ENCODE data around the gene PSEN1.

- no peak for TF ChIP-seq POLR2A (IDR thresholded peaks at IDR 0.05)
- TF ChIP-seq, protein P1, sequence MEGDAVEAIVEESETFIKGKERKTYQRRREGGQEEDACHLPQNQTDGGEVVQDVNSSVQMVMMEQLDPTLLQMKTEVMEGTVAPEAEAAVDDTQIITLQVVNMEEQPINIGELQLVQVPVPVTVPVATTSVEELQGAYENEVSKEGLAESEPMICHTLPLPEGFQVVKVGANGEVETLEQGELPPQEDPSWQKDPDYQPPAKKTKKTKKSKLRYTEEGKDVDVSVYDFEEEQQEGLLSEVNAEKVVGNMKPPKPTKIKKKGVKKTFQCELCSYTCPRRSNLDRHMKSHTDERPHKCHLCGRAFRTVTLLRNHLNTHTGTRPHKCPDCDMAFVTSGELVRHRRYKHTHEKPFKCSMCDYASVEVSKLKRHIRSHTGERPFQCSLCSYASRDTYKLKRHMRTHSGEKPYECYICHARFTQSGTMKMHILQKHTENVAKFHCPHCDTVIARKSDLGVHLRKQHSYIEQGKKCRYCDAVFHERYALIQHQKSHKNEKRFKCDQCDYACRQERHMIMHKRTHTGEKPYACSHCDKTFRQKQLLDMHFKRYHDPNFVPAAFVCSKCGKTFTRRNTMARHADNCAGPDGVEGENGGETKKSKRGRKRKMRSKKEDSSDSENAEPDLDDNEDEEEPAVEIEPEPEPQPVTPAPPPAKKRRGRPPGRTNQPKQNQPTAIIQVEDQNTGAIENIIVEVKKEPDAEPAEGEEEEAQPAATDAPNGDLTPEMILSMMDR (IDR thresholded peaks at IDR 0.05 in 4 of 5, conservative IDR thresholded peaks at IDR 0.05 in 1 of 5): no peak
Measured at GRCh38 chr14:73097421-73097820, 38.9 kb upstream of the PSEN1 start.
